Measurements from ENCODE around the gene SUSD5.
"Not testable (repeated sequence)": the region's sequence is repeated elsewhere in the genome, so short reads cannot be mapped to it uniquely, and the experiment has no call there.

SUSD5 gene

GRCh38 chr3:33194303-33194702 is 24.3 kb downstream of the SUSD5 start:
- DNase-seq (ENCODE audit: low read depth), result no peak

DNA sequence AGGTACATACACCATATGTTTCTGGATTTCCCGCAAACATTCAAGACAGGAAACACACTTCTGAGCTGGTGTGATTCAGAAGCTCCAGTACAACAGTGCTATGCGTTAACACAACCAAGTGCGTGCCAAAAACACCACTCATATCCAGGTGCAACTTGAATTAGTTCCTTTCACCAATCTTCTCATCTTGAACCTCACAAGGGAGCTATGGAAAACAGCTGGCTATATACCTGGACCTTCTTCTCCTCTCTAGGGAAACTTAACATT is 31.3 kb downstream of the SUSD5 start:
- DNase-seq (ENCODE audit: low read depth), result no peak

GRCh38 chr3:33186524-33187367 is 31.9 kb downstream of the SUSD5 start:
- no peak for DNase-seq (ENCODE audit: low read depth)

GRCh38 chr3:33184863-33185262 is 33.7 kb downstream of the SUSD5 start:
- no peak for DNase-seq (ENCODE audit: low read depth)

- DNase-seq (ENCODE audit: low read depth), result not testable (repeated sequence)
Measured at GRCh38 chr3:33181641-33182040, 37.0 kb downstream of the SUSD5 start.

DNA sequence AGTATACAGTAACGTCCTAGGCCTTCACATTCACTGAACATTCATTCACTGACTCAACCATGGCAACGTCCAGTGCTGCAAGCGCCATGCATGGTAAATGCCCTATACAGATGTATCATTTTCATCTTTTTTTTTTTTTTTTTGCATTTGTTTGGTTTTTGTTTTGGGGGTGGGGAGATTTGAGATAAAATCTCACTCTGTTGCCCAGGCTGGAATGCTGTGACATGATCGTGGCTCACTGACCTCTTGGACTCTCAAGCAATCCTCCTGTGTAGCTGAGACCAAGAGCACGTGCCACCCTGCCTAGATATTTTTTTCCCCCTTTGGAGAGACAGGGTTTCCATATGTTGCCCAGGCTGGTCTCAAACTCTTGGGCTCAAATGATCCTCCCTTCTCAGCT is 37.4 kb downstream of the SUSD5 start:
- no peak for DNase-seq (ENCODE audit: low read depth)

GRCh38 chr3:33179132-33179531 is 39.5 kb downstream of the SUSD5 start:
- DNase-seq (ENCODE audit: low read depth), result no peak

DNA sequence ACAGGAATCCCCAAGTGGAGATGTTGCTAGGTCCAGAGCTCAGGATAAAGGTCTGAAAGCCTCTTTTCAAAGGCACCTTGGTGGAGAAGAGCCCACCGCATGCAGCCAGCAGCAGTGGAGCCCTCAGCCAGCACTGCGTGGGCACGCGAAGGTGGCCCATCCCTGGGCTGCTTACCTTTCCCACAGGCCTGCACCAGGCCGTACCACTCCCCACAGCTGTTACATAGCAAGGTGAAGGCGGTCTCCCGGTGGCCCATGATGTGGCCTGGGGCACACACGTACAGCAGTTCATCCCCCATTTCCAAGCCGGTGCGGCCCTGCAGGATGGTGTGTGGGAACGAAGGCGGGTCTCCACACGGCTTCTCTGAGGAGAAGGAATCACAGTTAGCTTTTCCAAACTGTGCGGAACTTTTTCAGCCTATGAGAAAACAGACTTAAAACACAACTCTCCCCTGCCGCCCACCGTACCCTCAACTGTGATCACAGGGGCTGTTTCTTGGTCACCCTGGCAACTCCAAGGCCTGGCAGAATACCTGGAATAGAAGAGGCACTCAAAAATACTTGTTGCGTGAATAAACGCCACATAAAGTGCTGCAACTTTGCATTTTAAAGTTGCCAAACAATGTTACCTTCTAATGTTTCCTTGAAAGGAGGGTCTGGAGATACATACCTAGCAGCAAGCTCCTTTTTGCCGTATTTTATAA is 43.7 kb downstream of the SUSD5 start:
- no peak for DNase-seq (ENCODE audit: low read depth)

DNA sequence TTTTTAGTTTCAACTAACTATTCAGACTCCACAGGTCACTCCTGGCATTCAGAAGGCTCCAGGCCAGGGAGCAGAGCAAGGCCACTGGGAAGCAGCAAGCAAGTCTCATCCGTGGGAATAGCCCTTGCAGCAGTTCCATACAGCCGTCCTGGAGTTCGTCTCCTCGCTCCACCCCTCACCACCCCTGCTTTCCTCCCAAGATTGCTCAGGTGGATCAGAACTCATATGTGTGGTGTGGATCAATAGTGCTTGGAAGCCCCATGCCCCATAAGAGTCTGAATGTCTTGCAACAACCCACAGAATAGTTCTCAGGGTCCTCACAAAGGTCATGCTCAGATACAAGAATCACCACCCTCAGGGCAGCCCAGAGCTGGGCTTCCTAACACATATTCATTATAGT is 44.5 kb downstream of the SUSD5 start:
- no peak for DNase-seq (ENCODE audit: low read depth)

DNA sequence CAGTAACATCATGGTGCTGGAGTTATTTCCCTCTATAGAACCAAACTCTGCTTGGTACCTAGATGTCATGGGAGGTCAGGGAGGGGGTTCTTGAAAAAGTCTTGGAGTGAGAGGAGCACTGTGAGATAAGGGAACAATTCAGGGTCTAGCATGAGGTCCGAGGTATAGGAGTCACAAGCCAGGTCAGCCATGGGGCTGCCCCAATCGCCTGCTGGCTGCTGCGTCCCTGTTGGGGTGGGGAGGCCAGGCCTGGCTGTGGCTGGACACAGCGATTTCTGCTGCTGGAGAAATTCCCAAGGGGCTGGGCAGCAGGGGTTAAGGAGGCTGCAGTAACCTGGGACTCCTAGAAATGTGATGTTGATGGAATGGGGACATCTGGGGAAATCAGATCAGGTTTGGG is 44.9 kb downstream of the SUSD5 start:
- DNase-seq (ENCODE audit: low read depth), result no peak

- DNase-seq (ENCODE audit: low read depth), result no peak
Measured at GRCh38 chr3:33173103-33173502, 45.5 kb downstream of the SUSD5 start.

DNA sequence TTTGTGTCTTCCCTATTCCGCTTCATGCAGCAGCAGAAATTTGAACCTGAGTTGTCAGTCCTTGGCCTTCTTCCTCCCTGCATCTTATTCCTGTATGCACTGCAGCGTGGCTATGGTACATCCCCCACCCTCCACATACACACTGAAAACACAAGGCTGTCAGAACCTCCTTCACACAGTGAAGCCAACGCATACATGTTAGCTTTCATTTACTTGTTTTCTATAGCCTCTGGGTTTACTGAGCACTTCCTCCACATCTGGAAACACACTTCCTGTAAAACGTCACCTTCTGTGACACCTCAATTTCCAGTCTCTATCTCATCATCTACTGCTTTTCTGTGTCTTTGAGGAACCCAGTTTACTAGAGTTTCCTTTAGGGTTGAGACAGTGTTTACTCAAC is 47.0 kb downstream of the SUSD5 start:
- no peak for DNase-seq (ENCODE audit: low read depth)

DNA sequence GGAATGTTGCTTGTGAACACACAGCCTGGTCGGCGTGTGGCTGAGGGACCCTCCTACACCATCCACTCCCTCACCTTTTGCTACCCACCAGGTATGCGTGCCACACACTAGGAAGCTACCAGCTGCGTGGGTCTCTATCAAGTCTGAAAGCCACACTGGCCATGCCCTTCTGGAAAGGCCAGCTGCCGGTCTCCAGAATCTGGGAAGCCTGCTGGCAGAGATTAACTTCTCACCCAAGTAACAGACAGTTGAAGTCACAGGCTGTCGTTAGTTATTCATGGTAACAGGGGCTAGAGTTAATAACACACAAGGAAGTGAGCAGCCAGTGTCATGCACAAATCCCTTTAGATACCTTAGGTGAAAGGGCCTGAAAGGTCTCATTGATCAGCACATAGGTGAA is 48.1 kb downstream of the SUSD5 start:
- no peak for DNase-seq (ENCODE audit: low read depth)

GRCh38 chr3:33167716-33168336 is 50.8 kb downstream of the SUSD5 start:
- DNase-seq (ENCODE audit: low read depth), result no peak

DNA sequence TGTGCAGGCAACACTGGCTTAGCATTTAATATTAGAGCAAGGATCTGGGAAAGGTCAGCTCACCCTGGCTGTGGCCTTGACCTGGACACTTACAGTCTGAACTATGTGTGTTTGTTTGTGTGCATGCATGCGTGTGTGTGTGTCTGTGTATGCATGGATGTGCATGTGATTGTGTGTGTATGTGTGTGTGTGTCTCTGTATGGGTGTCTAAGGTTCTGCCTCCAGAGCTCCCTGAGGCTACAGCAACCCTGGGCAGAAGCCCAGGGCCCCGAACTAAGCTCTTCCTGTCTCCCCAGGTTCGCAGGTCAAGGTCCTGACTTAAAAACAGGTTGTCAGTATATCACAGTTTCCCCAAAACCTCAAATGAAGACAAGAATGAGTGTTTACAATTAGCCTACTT is 51.3 kb downstream of the SUSD5 start:
- no peak for DNase-seq (ENCODE audit: low read depth)

DNA sequence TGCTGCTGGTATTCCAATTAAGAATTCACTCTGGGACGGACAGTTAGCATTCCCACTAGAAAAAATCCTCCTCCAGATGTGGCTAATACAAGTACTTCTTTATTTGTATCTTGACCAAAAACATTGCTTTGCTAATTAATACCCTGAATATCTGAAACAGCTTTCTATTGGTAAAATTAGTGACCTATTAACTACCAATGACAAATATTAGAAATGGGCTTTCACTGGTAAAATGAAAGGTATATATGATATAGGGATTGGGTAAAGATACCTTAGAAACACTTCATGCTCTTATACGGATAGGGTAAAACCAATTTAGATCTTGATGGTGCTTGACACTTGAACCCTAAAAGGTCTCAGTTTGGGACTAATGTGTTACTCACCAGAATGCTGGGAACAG is 52.5 kb downstream of the SUSD5 start:
- DNase-seq (ENCODE audit: low read depth), result no peak

GRCh38 chr3:33165372-33165771 is 53.2 kb downstream of the SUSD5 start:
- DNase-seq (ENCODE audit: low read depth), result peak; percentile 56

GRCh38 chr3:33162621-33163020 is 56.0 kb downstream of the SUSD5 start:
- not testable (repeated sequence) for DNase-seq (ENCODE audit: low read depth)

DNA sequence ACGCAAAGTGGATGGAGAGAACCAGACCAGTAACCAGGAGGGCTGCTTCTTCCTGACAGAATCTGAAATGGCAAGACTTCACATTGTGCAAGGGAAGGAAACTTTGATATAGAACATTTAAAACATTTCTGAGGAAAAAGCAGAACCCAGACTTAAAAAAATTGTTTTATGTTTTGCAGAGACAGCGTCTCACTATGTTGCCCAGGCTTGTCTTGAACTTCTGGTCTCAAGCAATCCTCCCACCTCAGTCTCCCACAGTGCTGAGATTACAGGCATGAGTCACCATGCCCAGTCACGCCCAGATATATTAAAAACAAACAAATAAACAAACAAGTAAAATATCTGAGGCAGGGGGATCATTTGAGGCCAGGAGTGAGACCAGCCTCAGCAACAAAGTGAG is 58.6 kb downstream of the SUSD5 start:
- DNase-seq (ENCODE audit: low read depth), result no peak

DNA sequence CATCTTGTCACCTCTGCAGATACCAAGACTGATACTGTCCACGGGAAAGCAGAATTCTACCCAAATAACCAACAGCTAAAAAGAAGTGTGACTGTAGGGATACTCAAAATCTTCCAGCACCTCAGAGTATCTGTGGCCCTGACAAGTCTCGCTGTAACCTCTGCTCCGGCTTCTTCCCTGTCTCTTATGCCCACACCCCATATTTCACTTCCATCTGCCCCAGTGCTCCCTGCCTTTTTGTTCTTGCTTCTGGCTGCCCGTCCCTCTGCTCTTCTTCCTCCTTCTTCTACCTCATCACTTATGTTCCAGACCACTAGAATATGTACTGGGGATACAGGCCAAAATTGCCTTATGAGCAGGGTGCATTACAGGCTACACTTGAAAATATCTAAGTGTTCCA is 59.4 kb downstream of the SUSD5 start:
- DNase-seq (ENCODE audit: low read depth), result no peak

DNA sequence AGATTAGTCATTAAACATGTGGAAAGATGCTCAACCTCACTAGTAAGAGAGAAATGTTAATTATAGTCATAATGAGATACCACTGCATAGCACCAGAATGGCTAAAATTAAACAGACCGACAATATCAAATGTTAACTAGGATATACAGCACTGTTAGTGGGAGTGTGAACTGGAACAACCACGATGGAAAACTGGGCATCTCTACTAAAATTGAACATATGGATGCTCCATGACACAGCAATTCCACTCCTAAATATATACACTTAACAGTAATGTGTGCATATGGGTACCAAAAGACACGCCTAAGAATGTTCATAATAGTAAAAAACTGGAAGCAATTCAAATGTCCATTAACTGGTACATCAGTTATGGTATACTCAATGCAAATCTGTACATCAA is 63.3 kb downstream of the SUSD5 start:
- DNase-seq (ENCODE audit: low read depth), result no peak

- no peak for DNase-seq (ENCODE audit: low read depth)
Measured at GRCh38 chr3:33153782-33154181, 64.8 kb downstream of the SUSD5 start.

Data from fibroblast of gingiva (primary cell).